LNCAP (cell line): ENCODE data around the gene HDAC10.

Experiments
- CTCF ChIP-seq: fragments of 450-650 bp; IDR thresholded peaks from 2 replicates; pipeline ENCODE4 v1.5.1; 2017; ENCODE audit warnings: mild to moderate bottlenecking

Gene HDAC10

DNA sequence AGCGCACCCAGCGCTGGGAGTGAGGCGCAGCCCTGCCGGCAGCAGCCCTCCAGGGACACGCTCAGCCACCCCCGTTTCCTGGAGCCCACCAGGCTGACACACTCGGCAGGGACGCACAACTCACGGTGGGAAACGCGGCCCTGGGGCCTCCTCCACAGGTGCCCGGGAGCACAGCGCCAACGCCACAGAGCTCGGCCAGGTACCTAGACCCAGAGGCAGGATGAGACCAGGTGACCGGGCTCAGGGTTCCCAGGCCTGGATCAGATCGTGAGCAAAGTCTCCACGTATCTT is 24.2 kb downstream of the HDAC10 start:
- TF ChIP-seq CTCF: no peak

- no peak for TF ChIP-seq CTCF
Observed at GRCh38 chr22:50226063-50226874, 24.8 kb downstream of the HDAC10 start.

DNA sequence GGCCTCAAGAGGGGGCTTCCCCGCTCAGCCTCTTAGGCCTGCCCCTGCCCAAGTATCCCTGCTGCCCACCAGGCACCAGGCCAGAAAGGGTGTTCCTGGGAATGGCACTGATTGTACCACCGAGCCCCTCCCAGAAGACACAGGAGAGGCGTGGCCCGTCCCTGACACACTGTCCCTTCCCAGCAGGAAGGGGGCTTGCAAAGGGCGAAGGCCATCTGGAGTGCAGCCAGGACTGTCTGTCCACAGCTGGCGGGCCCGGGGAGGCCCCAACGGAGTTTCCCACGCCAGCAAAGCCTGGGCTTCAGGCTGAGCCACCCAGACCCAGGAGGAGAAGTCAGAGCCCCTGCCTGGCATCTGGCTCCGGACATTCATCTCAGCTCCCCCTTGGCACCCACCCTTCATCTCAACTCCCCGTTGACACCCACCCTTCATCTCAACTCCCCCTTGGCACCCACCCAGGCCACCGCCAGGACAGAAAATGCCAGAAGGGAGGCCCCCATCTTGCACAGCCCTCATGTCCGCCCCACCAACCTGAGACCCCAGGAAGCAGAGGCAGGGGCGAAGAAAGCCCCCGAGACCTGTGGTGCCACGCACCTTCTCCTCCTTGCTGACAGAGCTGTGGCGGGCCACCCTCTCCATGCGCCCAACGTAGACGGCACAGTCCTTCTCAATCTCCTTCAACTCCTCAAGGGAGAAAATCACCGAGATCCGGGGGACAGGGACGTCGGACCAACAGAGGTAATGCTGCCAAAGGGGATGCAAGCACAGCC is 25.7 kb downstream of the HDAC10 start:
- no peak for TF ChIP-seq CTCF

GRCh38 chr22:50224071-50224470 is 27.0 kb downstream of the HDAC10 start:
- no peak for TF ChIP-seq CTCF

GRCh38 chr22:50222508-50222907 is 28.6 kb downstream of the HDAC10 start:
- no peak for TF ChIP-seq CTCF

DNA sequence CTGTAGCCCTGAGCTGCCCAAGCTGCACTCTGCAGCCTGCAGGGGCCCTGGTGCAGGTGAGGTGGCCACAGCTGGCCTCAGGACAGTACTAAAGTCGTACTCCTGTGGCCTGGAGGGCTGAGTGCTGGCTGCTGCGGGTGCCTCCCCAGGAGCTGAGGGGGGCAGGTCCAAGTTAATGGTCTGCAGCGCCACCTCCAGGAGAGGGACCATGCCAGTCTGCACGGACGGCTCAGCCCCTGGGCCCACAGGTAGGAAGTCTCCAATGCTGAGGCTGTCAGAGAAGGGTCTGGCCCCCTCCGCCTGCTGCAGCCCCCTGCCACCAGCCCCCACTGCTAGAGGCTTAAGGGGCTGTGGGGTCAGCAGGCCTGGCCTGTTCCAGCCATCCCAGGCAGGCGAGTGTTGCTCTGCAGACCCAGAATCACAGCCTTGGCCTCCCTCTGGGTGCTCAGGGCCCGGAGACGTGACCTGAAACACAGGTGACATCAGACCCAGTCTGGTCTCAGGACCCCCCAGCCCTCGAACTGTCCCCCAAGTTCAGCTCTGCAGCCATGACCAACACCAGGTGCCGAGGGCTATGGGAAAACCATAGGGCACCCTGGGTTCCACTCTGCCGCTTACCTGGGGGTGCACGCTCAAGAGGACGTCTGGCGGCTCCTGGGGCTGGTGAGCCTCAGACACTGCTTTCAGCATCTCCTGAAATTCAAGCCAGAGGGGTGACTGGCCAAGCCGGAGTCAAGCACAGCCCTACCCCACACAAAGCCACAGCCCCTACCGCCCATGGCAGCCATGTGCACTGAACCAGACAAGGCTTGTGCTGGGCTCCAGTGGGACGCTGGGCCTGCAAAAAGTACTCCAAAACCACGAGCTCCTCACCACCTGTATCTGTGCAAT is 29.4 kb downstream of the HDAC10 start:
- TF ChIP-seq CTCF: no peak

- TF ChIP-seq CTCF: no peak
Observed at GRCh38 chr22:50220603-50221409, 30.3 kb downstream of the HDAC10 start.
